CD14-positive monocyte (primary cell): ENCODE results near the gene TMEM134. TPM values are rescaled to one million over a fixed set of nuclear protein-coding genes. Genes with fewer than 3 reads are reported as not detected.

ENCODE experiments used
- DNase-seq, 3 donors: peaks; one replicate each; pipeline ENCODE4 v3.0.0-alpha.2; 2011 to 2022
- H2AFZ ChIP-seq: 2 replicates; pipeline ENCODE4 v1.6.0; 2012; ENCODE audit warnings: mild to moderate bottlenecking, low read depth, low read length, inconsistent platforms; ENCODE audit not compliant: insufficient read depth, poor library complexity, severe bottlenecking
- H3K27ac ChIP-seq, 2 donors: 1 replicate in 1 of 2; 2 replicates in 1 of 2; pipeline ENCODE4 v1.5.1; 2012 to 2013; ENCODE audit warnings: low read length in 2 of 2, control low read depth in 1 of 2, inconsistent platforms in 1 of 2, low read depth in 1 of 2, mild to moderate bottlenecking in 1 of 2
- H3K27me3 ChIP-seq, 2 donors: one replicate each; pipeline versions ENCODE4 v1.6.0 to v1.6.1; 2011 to 2013; ENCODE audit warnings: low read length in 2 of 2; ENCODE audit not compliant: control insufficient read depth in 2 of 2, insufficient read depth in 2 of 2
- H3K36me3 ChIP-seq, 2 donors: replicated peaks in 1 of 2; 1 replicate in 1 of 2; 2 replicates in 1 of 2; pipeline versions ENCODE4 v1.5.1 to v1.6.1; 2012 to 2013; ENCODE audit warnings: low read length in 2 of 2, control low read depth in 1 of 2, inconsistent platforms in 1 of 2, mild to moderate bottlenecking in 1 of 2; ENCODE audit not compliant: insufficient read depth in 2 of 2, control insufficient read depth in 1 of 2
- H3K4me1 ChIP-seq, 2 donors: 1 replicate in 1 of 2; 2 replicates in 1 of 2; pipeline versions ENCODE4 v1.5.1 to v1.6.1; 2012 to 2013; ENCODE audit warnings: low read length in 2 of 2, control low read depth in 1 of 2, inconsistent platforms in 1 of 2, mild to moderate bottlenecking in 1 of 2, moderate library complexity in 1 of 2; ENCODE audit not compliant: insufficient read depth in 2 of 2, control insufficient read depth in 1 of 2
- H3K4me2 ChIP-seq: replicated peaks from 2 replicates; pipeline ENCODE3; 2012; ENCODE audit warnings: low read length, moderate library complexity, mild to moderate bottlenecking; ENCODE audit not compliant: poor library complexity, severe bottlenecking; ENCODE audit errors: extremely low read depth
- H3K4me3 ChIP-seq, 3 experiments: fragments of 200-600 bp in 1 of 3; sonication (generic) in 1 of 3; replicated peaks in 1 of 3; 1 replicate in 2 of 3; 2 replicates in 1 of 3; pipeline ENCODE4 v1.5.1; 2011 to 2013; ENCODE audit warnings: low read length in 3 of 3, mild to moderate bottlenecking in 3 of 3, control low read depth in 2 of 3, low read depth in 2 of 3, inconsistent platforms in 1 of 3, moderate library complexity in 1 of 3
- H3K79me2 ChIP-seq: 2 replicates; pipeline ENCODE4 v1.6.0; 2012; ENCODE audit warnings: mild to moderate bottlenecking, control low read depth, inconsistent platforms, low read length, moderate library complexity; ENCODE audit not compliant: insufficient read depth
- H3K9ac ChIP-seq: 2 replicates; pipeline ENCODE4 v1.6.0; 2017; ENCODE audit warnings: low read length, mild to moderate bottlenecking; ENCODE audit not compliant: insufficient read depth, poor library complexity, severe bottlenecking
- H3K9me3 ChIP-seq, 2 donors: replicated peaks in 1 of 2; 1 replicate in 1 of 2; 2 replicates in 1 of 2; pipeline versions ENCODE4 v1.5.1 to v1.6.1; 2012 to 2013; ENCODE audit warnings: low read length in 2 of 2, control low read depth in 1 of 2; ENCODE audit not compliant: control insufficient read depth in 1 of 2, insufficient read depth in 1 of 2
- H4K20me1 ChIP-seq: 2 replicates; pipeline ENCODE4 v1.6.0; 2012; ENCODE audit warnings: mild to moderate bottlenecking, low read length, control low read depth, moderate library complexity; ENCODE audit not compliant: insufficient read depth
- H3K27ac Mint-ChIP-seq, 7 donors: one replicate each; pipeline ENCODE4 v1.8.0; 2020; ENCODE audit warnings: mild to moderate bottlenecking in 7 of 7, mixed read lengths in 7 of 7, moderate library complexity in 6 of 7, inconsistent platforms in 2 of 7
- H3K27me3 Mint-ChIP-seq, 3 donors: one replicate each; pipeline ENCODE4 v1.8.0; 2021 to 2022; ENCODE audit warnings: low read depth in 3 of 3, mild to moderate bottlenecking in 3 of 3, mixed read lengths in 3 of 3, moderate library complexity in 3 of 3, inconsistent platforms in 1 of 3
- H3K36me3 Mint-ChIP-seq, 2 donors: one replicate each; pipeline ENCODE4 v1.8.0; 2020; ENCODE audit warnings: mixed read lengths in 2 of 2, inconsistent platforms in 1 of 2, mild to moderate bottlenecking in 1 of 2
- H3K4me1 Mint-ChIP-seq: one replicate; pipeline ENCODE4 v1.8.0; 2020; ENCODE audit warnings: mild to moderate bottlenecking, mixed read lengths
- H3K4me3 Mint-ChIP-seq, 2 donors: one replicate each; pipeline ENCODE4 v1.8.0; 2020; ENCODE audit warnings: mild to moderate bottlenecking in 2 of 2, mixed read lengths in 2 of 2, moderate library complexity in 1 of 2
- H3K9me3 Mint-ChIP-seq, 7 donors: one replicate each; pipeline ENCODE4 v1.8.0; 2020 to 2022; ENCODE audit warnings: mixed read lengths in 7 of 7, mild to moderate bottlenecking in 6 of 7, moderate library complexity in 6 of 7, inconsistent platforms in 2 of 7
- WGBS: methylation state at CpG from one replicate; pipeline ENCODE4 v1.1.5; 2013; ENCODE audit warnings: missing lambda C conversion rate; ENCODE audit not compliant: insufficient coverage; 5-methylcytosine and 5-hydroxymethylcytosine counted together
- intact Hi-C, 2 donors: fragments of 100-400 bp; cut with micrococcal nuclease; formaldehyde crosslinking; loops; one replicate each; pipeline versions ENCODE4 v1.15.0 to v1.15.1; 2023
- polyA plus RNA-seq, 3 donors: library from polyadenylated mRNA; depleted of rRNA in 1 of 3; unstranded in 2 of 3; stranded (reverse) in 1 of 3; fragments of 300-500 nt in 2 of 3; fragments of >200 nt in 1 of 3; fragmentation: Illumina TruSeq in 2 of 3; gene quantifications; 1 replicate in 2 of 3; 2 replicates in 1 of 3; pipeline ENCODE4 v1.2.3, GENCODE V29; 2012 to 2021
- TF ChIP-seq, protein P1 (sequence below): fragments of 200-600 bp; IDR thresholded peaks from one replicate; pipeline ENCODE4 v1.8.0; 2022; ENCODE audit warnings: antibody characterized with exemption, mild to moderate bottlenecking

Gene TMEM134
- polyA plus RNA-seq, 3 donors: 67.4 to 104 (median 76.8) TPM

DNA sequence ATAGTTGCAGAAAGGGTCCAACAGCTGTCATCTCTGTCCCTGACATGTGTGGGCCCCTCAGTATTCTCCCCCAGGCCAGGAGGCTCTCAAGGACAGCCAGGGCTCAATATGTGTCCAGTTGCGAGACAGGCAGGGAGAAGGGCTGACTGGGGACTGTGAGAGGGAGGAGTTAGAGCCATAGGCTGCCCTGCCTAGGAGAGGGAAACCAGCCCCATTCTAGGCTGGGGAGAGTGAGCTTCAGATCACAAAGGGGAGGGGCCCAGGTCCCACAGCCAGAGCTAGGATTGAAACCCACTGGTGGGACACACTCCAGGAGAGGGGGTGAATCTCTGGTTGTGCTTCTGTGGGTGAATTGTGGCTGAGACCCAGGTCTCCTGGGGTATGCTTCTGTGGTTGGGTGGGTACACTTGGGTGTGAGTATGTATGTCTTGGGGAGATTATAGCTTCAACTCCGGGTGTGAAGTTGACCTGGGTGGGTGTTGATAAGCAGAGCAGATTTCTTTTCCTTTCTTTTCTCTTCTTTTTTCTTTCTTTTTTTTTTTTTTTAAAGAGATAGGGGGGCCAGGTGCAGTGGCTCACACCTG lies 55.7 kb downstream of the TMEM134 start:
- H3K27ac Mint-ChIP-seq: no peak overlapping the region
- WGBS: 80% methylated on average over 1 of the region's 2 CpGs
- Histone ChIP-seq H2AFZ (no peak overlapping the region), H3K36me3 (no peaks in the 10 kb centered on the region), H3K27me3 (peaks cover 6 to 50% of the 10 kb centered on the region in 2 donors), H3K4me2 (no peak overlapping the region), H3K4me3 (no peak overlapping the region), H3K9ac (no peak overlapping the region), H3K9me3 (no peaks in the 10 kb centered on the region), H3K27ac (no peak overlapping the region), H3K79me2 (no peaks in the 10 kb centered on the region), H3K4me1 (peaks cover 30 to 42% of the 10 kb centered on the region in 2 donors), H4K20me1 (peaks cover 17% of the 10 kb centered on the region)
- DNase-seq: no peak
- H3K9me3 Mint-ChIP-seq: peaks cover 0 to 12% (median 4%) of the 10 kb centered on the region in 7 donors
- H3K4me3 Mint-ChIP-seq: peak overlapping the region in 1 of 2 donors; percentile 71
- TF ChIP-seq, protein P1, sequence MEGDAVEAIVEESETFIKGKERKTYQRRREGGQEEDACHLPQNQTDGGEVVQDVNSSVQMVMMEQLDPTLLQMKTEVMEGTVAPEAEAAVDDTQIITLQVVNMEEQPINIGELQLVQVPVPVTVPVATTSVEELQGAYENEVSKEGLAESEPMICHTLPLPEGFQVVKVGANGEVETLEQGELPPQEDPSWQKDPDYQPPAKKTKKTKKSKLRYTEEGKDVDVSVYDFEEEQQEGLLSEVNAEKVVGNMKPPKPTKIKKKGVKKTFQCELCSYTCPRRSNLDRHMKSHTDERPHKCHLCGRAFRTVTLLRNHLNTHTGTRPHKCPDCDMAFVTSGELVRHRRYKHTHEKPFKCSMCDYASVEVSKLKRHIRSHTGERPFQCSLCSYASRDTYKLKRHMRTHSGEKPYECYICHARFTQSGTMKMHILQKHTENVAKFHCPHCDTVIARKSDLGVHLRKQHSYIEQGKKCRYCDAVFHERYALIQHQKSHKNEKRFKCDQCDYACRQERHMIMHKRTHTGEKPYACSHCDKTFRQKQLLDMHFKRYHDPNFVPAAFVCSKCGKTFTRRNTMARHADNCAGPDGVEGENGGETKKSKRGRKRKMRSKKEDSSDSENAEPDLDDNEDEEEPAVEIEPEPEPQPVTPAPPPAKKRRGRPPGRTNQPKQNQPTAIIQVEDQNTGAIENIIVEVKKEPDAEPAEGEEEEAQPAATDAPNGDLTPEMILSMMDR: no peak
- intact Hi-C loops: no loop called here
- peaks cover 10 to 15% of the 10 kb centered on the region in 2 donors for H3K36me3 Mint-ChIP-seq
- peaks cover 34% of the 10 kb centered on the region for H3K4me1 Mint-ChIP-seq
- H3K27me3 Mint-ChIP-seq: peaks cover 44 to 71% (median 58%) of the 10 kb centered on the region in 3 donors

DNA sequence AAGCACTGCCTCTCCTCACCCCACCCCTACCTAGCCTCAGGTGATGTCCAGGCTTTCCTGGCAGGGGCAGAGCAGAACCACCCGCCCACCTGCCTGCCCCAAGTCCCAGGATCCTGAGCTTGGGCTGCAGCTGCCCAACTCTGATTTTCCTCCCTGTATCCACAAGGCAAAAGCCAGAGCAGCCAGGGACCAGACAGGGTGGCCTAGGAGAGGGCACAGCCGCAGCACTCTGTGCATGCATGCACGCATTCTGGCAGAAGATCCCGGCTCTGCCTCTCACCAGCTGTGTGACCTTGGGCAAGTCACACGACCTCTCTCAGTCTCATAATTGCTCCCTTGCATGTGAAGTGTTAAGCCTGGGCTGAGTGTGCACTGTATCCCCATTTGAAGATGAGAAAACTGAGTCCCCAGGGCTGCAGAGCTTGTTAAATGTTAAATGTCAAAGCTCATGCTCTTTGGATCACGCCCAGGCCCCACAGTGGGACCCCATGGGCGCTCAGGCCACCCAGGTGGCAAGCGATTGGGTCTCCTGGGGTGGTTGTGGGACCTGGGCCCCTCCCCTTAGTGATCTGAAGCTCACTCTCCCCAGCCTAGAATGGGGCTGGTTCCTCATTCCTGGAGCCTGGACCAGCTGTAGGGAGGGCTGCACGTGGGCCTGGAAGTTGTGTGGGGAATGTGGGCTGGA lies 56.4 kb downstream of the TMEM134 start:
- no peak overlapping the region for H2AFZ ChIP-seq
- H3K9ac ChIP-seq: no peak overlapping the region
- Mint-ChIP-seq H3K9me3 (peaks cover 0 to 10% (median 4%) of the 10 kb centered on the region in 7 donors), H3K27me3 (peaks cover 38 to 64% (median 51%) of the 10 kb centered on the region in 3 donors), H3K4me3 (no peak overlapping the region), H3K27ac (no peak overlapping the region), H3K36me3 (peaks cover 13 to 16% of the 10 kb centered on the region in 2 donors), H3K4me1 (peaks cover 41% of the 10 kb centered on the region)
- DNase-seq: no peak
- peaks cover 36 to 46% of the 10 kb centered on the region in 2 donors for H3K4me1 ChIP-seq
- TF ChIP-seq, protein P1: no peak
- H3K4me2 ChIP-seq: no peak overlapping the region
- H3K36me3 ChIP-seq: peaks cover 0 to 5% of the 10 kb centered on the region in 2 donors
- WGBS: 96% methylated on average over 5 of the region's 9 CpGs
- no peaks in the 10 kb centered on the region for H3K9me3 ChIP-seq
- intact Hi-C loops: no loop called here
- no peak overlapping the region for H3K27ac ChIP-seq
- no peaks in the 10 kb centered on the region for H3K79me2 ChIP-seq
- no peak overlapping the region for H3K4me3 ChIP-seq
- H3K27me3 ChIP-seq: peaks cover 6 to 43% of the 10 kb centered on the region in 2 donors
- H4K20me1 ChIP-seq: peaks cover 25% of the 10 kb centered on the region
